ENCODE measurements around the gene NBEA.

NBEA gene

DNA sequence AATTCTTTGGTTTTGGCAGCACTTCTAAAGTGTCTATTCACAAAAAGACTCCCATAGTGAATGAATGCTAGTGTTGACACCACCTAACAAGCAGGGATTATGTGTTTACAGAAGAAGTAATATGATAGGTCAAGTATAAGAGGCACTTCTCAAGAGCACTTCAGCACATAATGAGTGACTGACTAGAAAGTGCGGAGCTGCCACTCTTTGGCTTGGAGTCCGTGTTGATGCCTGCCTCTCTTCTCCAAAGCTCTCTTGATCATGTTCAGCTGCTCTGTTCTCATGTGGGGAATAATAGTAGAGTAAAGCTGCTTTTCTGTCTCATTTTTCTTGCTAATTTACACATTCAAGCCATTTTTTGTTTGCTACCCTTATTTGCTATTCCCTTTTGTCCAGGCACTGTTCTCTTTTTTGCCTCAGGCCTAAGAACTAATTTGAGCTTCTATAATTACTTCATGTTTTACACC, 557.2 kb downstream of the NBEA start:
- TF ChIP-seq, protein P1, sequence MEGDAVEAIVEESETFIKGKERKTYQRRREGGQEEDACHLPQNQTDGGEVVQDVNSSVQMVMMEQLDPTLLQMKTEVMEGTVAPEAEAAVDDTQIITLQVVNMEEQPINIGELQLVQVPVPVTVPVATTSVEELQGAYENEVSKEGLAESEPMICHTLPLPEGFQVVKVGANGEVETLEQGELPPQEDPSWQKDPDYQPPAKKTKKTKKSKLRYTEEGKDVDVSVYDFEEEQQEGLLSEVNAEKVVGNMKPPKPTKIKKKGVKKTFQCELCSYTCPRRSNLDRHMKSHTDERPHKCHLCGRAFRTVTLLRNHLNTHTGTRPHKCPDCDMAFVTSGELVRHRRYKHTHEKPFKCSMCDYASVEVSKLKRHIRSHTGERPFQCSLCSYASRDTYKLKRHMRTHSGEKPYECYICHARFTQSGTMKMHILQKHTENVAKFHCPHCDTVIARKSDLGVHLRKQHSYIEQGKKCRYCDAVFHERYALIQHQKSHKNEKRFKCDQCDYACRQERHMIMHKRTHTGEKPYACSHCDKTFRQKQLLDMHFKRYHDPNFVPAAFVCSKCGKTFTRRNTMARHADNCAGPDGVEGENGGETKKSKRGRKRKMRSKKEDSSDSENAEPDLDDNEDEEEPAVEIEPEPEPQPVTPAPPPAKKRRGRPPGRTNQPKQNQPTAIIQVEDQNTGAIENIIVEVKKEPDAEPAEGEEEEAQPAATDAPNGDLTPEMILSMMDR (IDR thresholded peaks at IDR 0.05): no peak

DNA sequence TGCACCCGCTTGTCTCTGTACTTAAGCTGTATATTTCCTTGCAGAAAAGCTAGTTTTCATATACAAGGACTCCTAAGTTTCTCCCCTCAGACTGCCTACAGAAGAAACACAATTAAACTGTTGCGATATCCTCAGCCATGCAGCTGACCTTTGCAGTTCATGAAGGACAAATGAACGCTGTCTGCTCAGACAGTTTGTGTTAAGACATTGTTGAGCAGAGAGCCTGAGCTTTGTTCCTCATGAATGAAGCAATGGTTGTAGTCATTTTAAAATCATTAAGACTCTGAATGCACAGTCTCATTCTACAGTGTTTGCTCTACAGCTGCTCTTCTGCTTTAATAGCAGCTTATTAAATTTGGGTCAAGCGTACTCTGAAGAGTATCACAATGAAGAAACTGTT, 557.6 kb downstream of the NBEA start:
- TF ChIP-seq, protein P1 (IDR thresholded peaks at IDR 0.05): no peak

DNA sequence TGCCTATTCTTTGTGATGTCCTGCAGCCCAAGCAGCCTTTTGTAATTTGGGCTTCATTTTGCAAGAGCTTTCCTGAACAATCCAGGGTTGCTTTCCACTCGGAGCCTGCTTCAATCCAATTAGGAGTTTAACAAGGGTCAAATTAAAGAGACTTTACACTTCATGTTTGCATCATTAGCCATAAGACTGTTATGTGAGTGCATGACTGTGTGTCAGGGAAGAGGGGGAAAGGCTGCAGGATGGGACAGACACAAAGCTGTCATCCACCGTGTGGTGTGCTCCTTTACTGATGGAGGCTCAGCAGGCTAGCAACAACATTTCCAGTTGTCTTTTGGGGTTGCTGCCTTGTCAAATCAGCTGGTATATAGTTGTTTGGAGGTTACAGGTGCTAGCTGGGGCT, 558.1 kb downstream of the NBEA start:
- TF ChIP-seq, protein P1 (IDR thresholded peaks at IDR 0.05): no peak

DNA sequence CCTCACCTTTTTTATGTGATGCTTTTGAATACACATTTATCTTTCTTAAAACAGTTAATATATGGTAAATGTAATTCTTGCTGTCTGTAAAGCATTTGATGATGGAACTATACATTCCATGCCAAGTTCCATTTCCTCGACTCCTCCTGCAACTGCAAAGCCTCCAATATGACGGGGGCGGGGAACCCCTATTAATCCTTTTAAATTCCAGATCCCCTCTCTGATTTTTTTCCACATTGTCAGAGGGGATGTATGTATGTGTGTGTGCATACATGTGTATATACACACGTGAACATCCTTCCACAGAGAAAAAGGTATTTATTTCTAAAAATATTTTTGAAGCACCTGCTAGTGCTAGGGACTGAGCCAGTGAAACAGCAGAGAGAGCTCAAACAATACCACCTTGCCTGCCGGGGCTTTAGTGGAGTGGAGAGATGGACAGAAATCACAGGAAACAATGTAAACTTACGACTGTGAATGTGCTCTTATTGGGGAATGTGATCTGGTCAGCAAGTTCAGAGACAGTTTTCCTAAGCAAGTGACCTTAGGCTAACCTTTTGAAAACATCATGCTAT, 559.7 kb downstream of the NBEA start:
- TF ChIP-seq, protein P1 (IDR thresholded peaks at IDR 0.05): no peak

DNA sequence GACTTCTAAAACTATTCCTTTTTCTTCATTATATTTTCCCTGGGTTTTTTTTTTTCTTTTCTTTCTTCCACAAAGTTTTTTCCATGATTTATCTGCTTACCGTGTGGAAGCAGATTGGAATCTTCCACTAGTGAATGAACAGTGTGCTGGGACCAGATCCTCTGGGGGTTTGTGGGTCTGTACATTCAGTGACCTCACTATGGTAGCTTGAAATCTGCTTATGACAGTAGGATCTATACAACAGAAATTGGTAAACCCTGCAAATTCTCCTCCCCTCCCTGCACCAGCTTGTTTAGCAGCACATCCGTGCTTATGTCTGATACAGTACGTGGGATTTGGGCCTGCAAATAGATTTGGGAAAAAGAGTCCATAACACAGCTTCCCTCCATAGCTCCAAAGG, 560.4 kb downstream of the NBEA start:
- TF ChIP-seq, protein P1 (IDR thresholded peaks at IDR 0.05): no peak

DNA sequence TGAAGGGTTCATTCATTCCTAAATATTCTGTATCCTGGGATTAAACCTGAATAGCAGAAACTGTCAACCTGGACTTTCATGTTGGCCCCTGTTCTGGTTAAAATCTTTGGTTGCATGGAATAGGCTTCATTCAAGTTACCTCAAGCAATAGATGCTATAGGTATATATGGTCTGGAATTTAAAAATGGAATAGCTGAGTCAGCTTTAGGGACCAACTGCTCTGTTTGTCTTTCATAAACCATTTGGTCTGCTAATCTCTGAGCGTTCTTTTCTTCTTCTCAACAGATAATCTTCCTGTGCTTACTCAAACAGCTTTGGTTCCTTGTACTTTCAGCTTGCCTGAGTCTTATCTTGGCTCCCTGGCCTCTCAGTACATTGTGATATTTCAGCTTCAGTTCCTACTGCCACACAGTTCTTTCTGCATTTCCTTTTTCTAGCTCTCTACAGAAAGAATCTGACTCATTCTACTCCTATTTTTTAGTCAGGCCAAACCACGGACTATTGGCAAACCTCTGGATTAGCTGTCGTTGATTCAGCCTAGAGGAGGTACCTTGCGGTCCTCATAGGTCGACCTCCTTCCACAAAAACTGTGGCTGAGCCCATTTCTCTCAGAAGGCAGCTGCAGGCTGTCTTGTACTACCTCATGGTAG, 570.3 kb downstream of the NBEA start:
- TF ChIP-seq, protein P1 (IDR thresholded peaks at IDR 0.05): no peak

DNA sequence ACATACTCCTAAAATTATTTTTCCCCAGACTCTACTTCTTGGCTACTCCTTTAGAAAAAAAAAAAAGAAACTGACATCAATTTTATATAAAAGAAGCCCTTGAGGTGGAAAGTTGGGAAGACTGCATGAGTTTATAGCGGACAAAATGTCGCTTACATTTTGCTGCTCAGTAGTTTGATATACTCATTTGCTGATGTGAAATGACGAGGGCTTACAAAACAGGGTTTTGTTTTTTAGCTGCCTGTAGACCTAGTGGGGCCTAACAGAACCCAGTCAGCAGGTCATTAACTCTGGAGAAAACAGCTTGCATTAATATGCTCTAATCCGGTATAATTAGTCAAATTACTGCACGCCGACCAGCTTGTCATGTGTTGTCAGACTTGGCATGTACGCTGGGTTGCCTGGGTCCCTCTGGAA, 572.0 kb downstream of the NBEA start:
- TF ChIP-seq, protein P1 (IDR thresholded peaks at IDR 0.05): no peak

Data from LNCAP (cell line).